GM12878 (cell line): ENCODE results near the gene ABL2. TPM values are rescaled to one million over a fixed set of nuclear protein-coding genes. Genes with fewer than 3 reads are reported as not detected.

Experiments
- ATAC-seq: fragments of 200-7000 bp; cut with Tn5 transposase; 3 replicates; pipeline ENCODE4 v1.9.1; 2020; ENCODE audit warnings: mild to moderate bottlenecking, moderate library complexity
- BruUV-seq: library from RNA; stranded (reverse); fragments of 400-500 nt; replicated peaks from 2 replicates; lab custom pipeline; 2021; lab: Mats Ljungman, UMichigan
- CTCF ChIA-PET: fragments of 300-600 bp; sonication (Branson Sonifier 250); formaldehyde crosslinking; extraction: SDS; loops from one replicate; lab custom pipeline; 2021; ENCODE audit warnings: inconsistent platforms; lab: Yijun Ruan, JAX
- POLR2A ChIA-PET: fragments of 350-600 bp; formaldehyde crosslinking; extraction: SDS; loops from one replicate; lab custom pipeline; 2021; ENCODE audit warnings: inconsistent platforms; lab: Charles Lee
- RAD21 ChIA-PET: fragments of 300-600 bp; sonication (Branson Sonifier 250); formaldehyde crosslinking; loops from one replicate; lab custom pipeline; 2023; ENCODE audit warnings: antibody characterized with exemption; ENCODE audit not compliant: unreplicated experiment; lab: Charles Lee
- SMC1A ChIA-PET: fragments of 300-600 bp; sonication (Branson Sonifier 250); formaldehyde crosslinking; loops from one replicate; lab custom pipeline; 2023; ENCODE audit not compliant: unreplicated experiment, uncharacterized antibody; lab: Charles Lee
- DNase-seq: peaks from one replicate; pipeline ENCODE4 v3.0.0-alpha.2; 2011; ENCODE audit warnings: low read depth, low spot score
- FAIRE-seq: peaks from 3 replicates; lab custom pipeline; 2011; peaks lifted over from hg19 to GRCh38; lab: Jason Lieb, UNC
- H2AFZ ChIP-seq: 2 replicates; pipeline ENCODE4 v1.6.0; 2011; ENCODE audit warnings: low read depth, low read length, control low read depth; ENCODE audit not compliant: control insufficient read depth
- H3K27ac ChIP-seq: 2 replicates; pipeline ENCODE4 v1.5.1; 2011; ENCODE audit warnings: control low read depth; ENCODE audit not compliant: control insufficient read depth, insufficient read depth
- H3K27me3 ChIP-seq, 2 experiments: replicated peaks in 1 of 2; 2 replicates each; pipeline versions ENCODE4 v1.6.0 to v1.6.1; 2011; ENCODE audit warnings: low read length in 1 of 2; ENCODE audit not compliant: control insufficient read depth in 2 of 2, insufficient read depth in 2 of 2
- H3K36me3 ChIP-seq, 2 experiments: 2 replicates each; pipeline ENCODE4 v1.5.1; 2011; ENCODE audit warnings: low read length in 1 of 2; ENCODE audit not compliant: control insufficient read depth in 2 of 2, insufficient read depth in 2 of 2
- H3K4me1 ChIP-seq: 2 replicates; pipeline ENCODE4 v1.6.1; 2011; ENCODE audit warnings: mild to moderate bottlenecking, low read length, moderate library complexity, mixed read lengths; ENCODE audit not compliant: control insufficient read depth, insufficient read depth
- H3K4me2 ChIP-seq: 2 replicates; pipeline ENCODE4 v1.6.0; 2011; ENCODE audit warnings: control low read depth; ENCODE audit not compliant: control insufficient read depth, insufficient read depth
- H3K4me3 ChIP-seq: fragments of 200-600 bp; sonication (generic); 2 replicates; pipeline ENCODE4 v1.5.1; 2016
- H3K79me2 ChIP-seq: 2 replicates; pipeline ENCODE4 v1.6.0; 2011; ENCODE audit warnings: low read length; ENCODE audit not compliant: control insufficient read depth, insufficient read depth
- H3K9ac ChIP-seq: 2 replicates; pipeline ENCODE4 v1.8.0; 2011; ENCODE audit warnings: low read length, control low read depth, mixed read lengths; ENCODE audit not compliant: control insufficient read depth, insufficient read depth
- H3K9me3 ChIP-seq: replicated peaks from 3 replicates; pipeline ENCODE4 v1.5.1; 2011; ENCODE audit warnings: mild to moderate bottlenecking, low read length; ENCODE audit not compliant: control insufficient read depth, insufficient read depth
- H4K20me1 ChIP-seq: 2 replicates; pipeline ENCODE4 v1.6.0; 2011; ENCODE audit not compliant: control insufficient read depth, insufficient read depth
- EGR1 ChIP-seq, 2 experiments: IDR thresholded peaks; 1 replicate in 1 of 2; 2 replicates in 1 of 2; pipeline ENCODE4 v1.6.1; 2011 to 2012; ENCODE audit warnings: low read depth in 2 of 2, low read length in 2 of 2, borderline replicate concordance in 1 of 2, mild to moderate bottlenecking in 1 of 2, moderate library complexity in 1 of 2
- KLF5 ChIP-seq: fragments of 450-650 bp; IDR thresholded peaks from 2 replicates; pipeline ENCODE4 v1.6.1; 2014; ENCODE audit warnings: mild to moderate bottlenecking; ENCODE audit not compliant: partially characterized antibody
- MEF2A ChIP-seq: IDR thresholded peaks from 2 replicates; pipeline ENCODE4 v1.6.1; 2011; ENCODE audit warnings: low read depth, mild to moderate bottlenecking, low read length, moderate library complexity; ENCODE audit not compliant: insufficient read depth
- MYB ChIP-seq: fragments of 150-350 bp; IDR thresholded peaks from 2 replicates; pipeline ENCODE4 v1.6.1; 2014; ENCODE audit warnings: mild to moderate bottlenecking, low read depth, low read length, borderline replicate concordance
- NRF1 ChIP-seq: conservative IDR thresholded peaks from 2 replicates; pipeline ENCODE4 v1.6.1; 2011; ENCODE audit warnings: mild to moderate bottlenecking, low read depth, low read length, improper control_type of control experiment
- RCOR1 ChIP-seq: conservative IDR thresholded peaks from 2 replicates; pipeline ENCODE4 v1.6.1; 2012; ENCODE audit warnings: low read depth, low read length, improper control_type of control experiment
- SMC3 ChIP-seq: IDR thresholded peaks from 2 replicates; pipeline ENCODE4 v1.6.1; 2011; ENCODE audit warnings: low read length, improper control_type of control experiment, borderline replicate concordance
- TCF3 ChIP-seq: IDR thresholded peaks from 2 replicates; pipeline ENCODE4 v1.6.1; 2012; ENCODE audit warnings: low read depth, mild to moderate bottlenecking, low read length, borderline replicate concordance; ENCODE audit not compliant: insufficient read depth
- WGBS: methylation state at CpG from one replicate; pipeline ENCODE4 v1.1.6; 2016; ENCODE audit warnings: low lambda C conversion rate; ENCODE audit not compliant: insufficient replicate concordance, insufficient coverage; ENCODE audit errors: missing lambda C conversion rate; 5-methylcytosine and 5-hydroxymethylcytosine counted together
- in situ Hi-C: fragments of 300-500 bp; cut with MboI; formaldehyde crosslinking; loops from 9 replicates; pipeline ENCODE4 v1.14.3; 2018; ENCODE audit warnings: mixed read lengths
- intact Hi-C: fragments of 100-400 bp; cut with micrococcal nuclease; formaldehyde crosslinking; loops from one replicate; pipeline ENCODE4 v1.14.2; 2022; ENCODE audit not compliant: unreplicated experiment
- polyA plus RNA-seq, 11 experiments: library from polyadenylated mRNA; depleted of rRNA in 4 of 11; unstranded in 6 of 11; stranded (reverse) in 5 of 11; fragments of >200 nt; fragmentation: Nextera tagmentation in 4 of 11; fragmentation: Illumina TruSeq in 1 of 11; extraction: Ambion mirVana in 4 of 11; extraction: Trizol in 1 of 11; gene quantifications; 1 replicate in 1 of 11; 2 replicates in 10 of 11; pipeline versions ENCODE4 v1.2.1 to v1.2.3, GENCODE V29; 2011 to 2016; ENCODE audit warnings: inconsistent platforms in 2 of 11, missing spikeins in 2 of 11, low read depth in 1 of 11
- total RNA-seq, 4 experiments: library from RNA; depleted of rRNA in 3 of 4; stranded (reverse); fragments of >200 nt in 3 of 4; fragmentation: Illumina TruSeq in 1 of 4; extraction: Trizol in 1 of 4; gene quantifications; 2 replicates each; pipeline versions ENCODE4 v1.2.1 to v1.2.3, GENCODE V29; 2013 to 2021
- TF ChIP-seq, protein P1 (sequence below): IDR thresholded peaks from 2 replicates; pipeline ENCODE4 v1.6.1; 2012; ENCODE audit warnings: improper control_type of control experiment, low read depth, low read length; ENCODE audit not compliant: insufficient replicate concordance

The ABL2 gene
- total and polyA plus RNA-seq, 10 of the 15 experiments (the other 5 are each of a cell fraction or from before 2014, with no cell fraction given): 0.57 to 9.4 (median 3.6) TPM

DNA sequence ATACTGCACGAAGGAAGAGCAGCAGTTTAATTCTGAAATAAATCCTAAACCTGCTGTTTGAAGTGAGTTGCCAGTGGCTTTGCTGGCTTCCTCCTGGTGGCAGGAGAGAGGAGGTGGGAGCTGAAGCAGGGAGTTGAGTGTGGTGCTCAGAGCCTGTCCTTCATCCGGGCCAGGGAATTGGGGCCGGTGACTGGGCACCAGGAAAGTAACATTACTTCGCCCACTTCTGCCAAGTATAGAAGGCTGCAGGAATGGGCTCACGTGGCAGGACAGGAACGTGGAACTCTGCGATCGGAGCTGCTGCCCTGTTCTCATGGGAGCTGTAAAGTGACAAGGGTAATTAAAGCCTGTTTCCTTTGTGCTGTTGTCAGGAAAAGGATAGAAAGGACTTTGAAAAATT is 139.0 kb downstream of the ABL2 start (continued):
- no peak for TF ChIP-seq EGR1 (IDR thresholded peaks at IDR 0.05; ENCODE audit: borderline replicate concordance in 1 of 2, low read depth in 2 of 2, low read length in 2 of 2)
- TF ChIP-seq RCOR1: no peak

DNA sequence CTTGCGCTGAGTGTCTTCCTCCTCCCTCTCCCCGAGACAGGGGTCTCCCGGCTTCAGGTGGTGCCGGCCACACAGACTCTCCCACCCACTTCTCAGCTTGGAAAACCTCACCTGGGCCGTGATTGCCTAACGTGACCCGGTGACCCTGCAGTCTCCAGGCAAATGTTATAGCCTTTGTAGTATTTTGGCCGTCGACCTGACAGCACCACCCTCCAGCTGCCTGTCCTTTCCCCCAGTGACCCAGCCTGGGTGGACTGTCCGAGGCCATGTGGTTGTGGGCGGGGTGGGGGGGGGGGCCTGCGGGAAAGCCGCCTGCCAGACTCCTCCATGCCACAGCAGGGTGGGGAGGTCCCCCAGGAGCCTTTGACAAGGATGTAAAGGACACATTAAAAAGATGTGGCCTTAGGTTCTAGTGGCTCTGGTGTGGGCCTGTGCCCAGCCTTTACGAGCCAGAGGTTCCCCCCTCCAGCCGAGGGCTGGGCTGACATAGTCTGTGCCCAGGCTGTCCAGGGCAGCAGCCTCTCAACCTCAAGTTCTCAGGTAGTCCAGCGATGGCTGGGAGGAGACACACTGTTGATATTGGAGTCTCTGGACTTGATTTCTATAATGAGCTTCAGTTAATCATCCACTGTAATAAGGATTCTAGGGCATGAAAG is 139.5 kb downstream of the ABL2 start:
- Histone ChIP-seq H3K36me3 (peaks cover 24 to 38% of the 10 kb centered on the region in 2 experiments), H4K20me1 (no peaks in the 10 kb centered on the region), H3K27ac (no peak overlapping the region), H2AFZ (no peak overlapping the region), H3K9ac (no peak overlapping the region), H3K4me2 (no peak overlapping the region), H3K9me3 (no peaks in the 10 kb centered on the region), H3K27me3 (no peaks in the 10 kb centered on the region), H3K79me2 (peaks cover 17% of the 10 kb centered on the region), H3K4me1 (peaks cover 19% of the 10 kb centered on the region), H3K4me3 (no peak overlapping the region)
- ChIA-PET SMC1A (interaction anchor here (1.4 to 1.7 kb wide), 2 partner anchors 9 to 30 kb away, joined by 3 to 5 read pairs; no protein-coding TSS in a partner anchor), POLR2A (interaction anchor here (0.6 kb wide), 2 partner anchors 28 to 136 kb away, joined by 3 to 6 read pairs; no protein-coding TSS in a partner anchor), CTCF (interaction anchor here (0.9 kb wide), 1 partner anchor 30 kb away, joined by 3 read pairs; no protein-coding TSS in a partner anchor), RAD21 (interaction anchor here (1.2 kb wide), 1 partner anchor 280 kb away, joined by 3 read pairs; no protein-coding TSS in a partner anchor)
- no peak for DNase-seq
- no peak for TF ChIP-seq RCOR1
- no peak for TF ChIP-seq MYB
- no peak for TF ChIP-seq TCF3
- TF ChIP-seq, protein P1, sequence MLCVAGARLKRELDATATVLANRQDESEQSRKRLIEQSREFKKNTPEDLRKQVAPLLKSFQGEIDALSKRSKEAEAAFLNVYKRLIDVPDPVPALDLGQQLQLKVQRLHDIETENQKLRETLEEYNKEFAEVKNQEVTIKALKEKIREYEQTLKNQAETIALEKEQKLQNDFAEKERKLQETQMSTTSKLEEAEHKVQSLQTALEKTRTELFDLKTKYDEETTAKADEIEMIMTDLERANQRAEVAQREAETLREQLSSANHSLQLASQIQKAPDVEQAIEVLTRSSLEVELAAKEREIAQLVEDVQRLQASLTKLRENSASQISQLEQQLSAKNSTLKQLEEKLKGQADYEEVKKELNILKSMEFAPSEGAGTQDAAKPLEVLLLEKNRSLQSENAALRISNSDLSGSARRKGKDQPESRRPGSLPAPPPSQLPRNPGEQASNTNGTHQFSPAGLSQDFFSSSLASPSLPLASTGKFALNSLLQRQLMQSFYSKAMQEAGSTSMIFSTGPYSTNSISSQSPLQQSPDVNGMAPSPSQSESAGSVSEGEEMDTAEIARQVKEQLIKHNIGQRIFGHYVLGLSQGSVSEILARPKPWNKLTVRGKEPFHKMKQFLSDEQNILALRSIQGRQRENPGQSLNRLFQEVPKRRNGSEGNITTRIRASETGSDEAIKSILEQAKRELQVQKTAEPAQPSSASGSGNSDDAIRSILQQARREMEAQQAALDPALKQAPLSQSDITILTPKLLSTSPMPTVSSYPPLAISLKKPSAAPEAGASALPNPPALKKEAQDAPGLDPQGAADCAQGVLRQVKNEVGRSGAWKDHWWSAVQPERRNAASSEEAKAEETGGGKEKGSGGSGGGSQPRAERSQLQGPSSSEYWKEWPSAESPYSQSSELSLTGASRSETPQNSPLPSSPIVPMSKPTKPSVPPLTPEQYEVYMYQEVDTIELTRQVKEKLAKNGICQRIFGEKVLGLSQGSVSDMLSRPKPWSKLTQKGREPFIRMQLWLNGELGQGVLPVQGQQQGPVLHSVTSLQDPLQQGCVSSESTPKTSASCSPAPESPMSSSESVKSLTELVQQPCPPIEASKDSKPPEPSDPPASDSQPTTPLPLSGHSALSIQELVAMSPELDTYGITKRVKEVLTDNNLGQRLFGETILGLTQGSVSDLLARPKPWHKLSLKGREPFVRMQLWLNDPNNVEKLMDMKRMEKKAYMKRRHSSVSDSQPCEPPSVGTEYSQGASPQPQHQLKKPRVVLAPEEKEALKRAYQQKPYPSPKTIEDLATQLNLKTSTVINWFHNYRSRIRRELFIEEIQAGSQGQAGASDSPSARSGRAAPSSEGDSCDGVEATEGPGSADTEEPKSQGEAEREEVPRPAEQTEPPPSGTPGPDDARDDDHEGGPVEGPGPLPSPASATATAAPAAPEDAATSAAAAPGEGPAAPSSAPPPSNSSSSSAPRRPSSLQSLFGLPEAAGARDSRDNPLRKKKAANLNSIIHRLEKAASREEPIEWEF: no peak
- no peak for TF ChIP-seq NRF1
- TF ChIP-seq MEF2A: no peak
- TF ChIP-seq KLF5: no peak
- no peak for TF ChIP-seq SMC3
- in situ Hi-C loops: loop anchor here (25.0 kb wide), 1 partner anchor 722 kb away; no protein-coding TSS in a partner anchor
- intact Hi-C loops: no loop called here
- no peak for ATAC-seq
- no TSS peak for BruUV-seq
- FAIRE-seq: no peak
- 94% methylated on average over 14 of the region's 16 CpGs for WGBS
